HG03571 (cell line): Measurements from ENCODE around the gene CAMSAP2.

Experiments
- ATAC-seq: cut with Tn5 transposase; IDR thresholded peaks from one replicate; pipeline ENCODE4 v1.9.1; 2021; ENCODE audit not compliant: unreplicated experiment

Gene CAMSAP2

GRCh38 chr1:200874694-200875093 is 136.0 kb downstream of the CAMSAP2 start:
- no peak for ATAC-seq

GRCh38 chr1:200875416-200875815 is 136.7 kb downstream of the CAMSAP2 start:
- no peak for ATAC-seq

GRCh38 chr1:200877010-200877409 is 138.3 kb downstream of the CAMSAP2 start:
- ATAC-seq, result no peak

GRCh38 chr1:200877839-200878551 is 139.3 kb downstream of the CAMSAP2 start:
- ATAC-seq, result peak; percentile 76

- ATAC-seq, result no peak
Observed at GRCh38 chr1:200880212-200880611, 141.5 kb downstream of the CAMSAP2 start.

- no peak for ATAC-seq
Observed at GRCh38 chr1:200883118-200883517, 144.4 kb downstream of the CAMSAP2 start.

- ATAC-seq, result no peak
Observed at GRCh38 chr1:200885623-200886402, 147.1 kb downstream of the CAMSAP2 start.

- no peak for ATAC-seq
Observed at GRCh38 chr1:200886594-200886993, 147.9 kb downstream of the CAMSAP2 start.

- no peak for ATAC-seq
Observed at GRCh38 chr1:200887036-200887435, 148.3 kb downstream of the CAMSAP2 start.

- ATAC-seq, result no peak
Observed at GRCh38 chr1:200887772-200888348, 149.2 kb downstream of the CAMSAP2 start.

GRCh38 chr1:200888349-200888838 is 149.7 kb downstream of the CAMSAP2 start:
- ATAC-seq, result peak; percentile 92

GRCh38 chr1:200889571-200889970 is 150.9 kb downstream of the CAMSAP2 start:
- ATAC-seq, result no peak

GRCh38 chr1:200890027-200890426 is 151.3 kb downstream of the CAMSAP2 start:
- no peak for ATAC-seq

GRCh38 chr1:200890818-200891773 is 152.4 kb downstream of the CAMSAP2 start:
- ATAC-seq, result no peak

- no peak for ATAC-seq
Observed at GRCh38 chr1:200891774-200892157, 153.1 kb downstream of the CAMSAP2 start.

GRCh38 chr1:200892546-200892945 is 153.9 kb downstream of the CAMSAP2 start:
- ATAC-seq, result no peak

GRCh38 chr1:200892958-200893357 is 154.3 kb downstream of the CAMSAP2 start:
- ATAC-seq, result no peak

GRCh38 chr1:200893411-200893901 is 154.8 kb downstream of the CAMSAP2 start:
- ATAC-seq, result no peak

- no peak for ATAC-seq
Observed at GRCh38 chr1:200894712-200895442, 156.2 kb downstream of the CAMSAP2 start, which contains the start of gene INAVA. Gene INAVA, plus strand, starts transcription at chr1:200894900. Its CDS starts 3,501 bp downstream, at chr1:200898401.

GRCh38 chr1:200895443-200895789 is 156.7 kb downstream of the CAMSAP2 start:
- ATAC-seq, result no peak
